WI38 (cell line): ENCODE data around the gene SERPINB1.
"Not testable (repeated sequence)": the region's sequence is repeated elsewhere in the genome, so short reads cannot be mapped to it uniquely, and the experiment has no call there.

Source experiments
- H3K4me3 ChIP-seq: 2 replicates; pipeline ENCODE4 v1.5.1; 2011; ENCODE audit warnings: low read depth, mild to moderate bottlenecking, control low read depth, low read length
- TF ChIP-seq, protein P1 (sequence below): IDR thresholded peaks from 2 replicates; pipeline ENCODE4 v1.5.1; 2012; ENCODE audit warnings: low read depth, mild to moderate bottlenecking, control low read depth, low read length

Gene SERPINB1

DNA sequence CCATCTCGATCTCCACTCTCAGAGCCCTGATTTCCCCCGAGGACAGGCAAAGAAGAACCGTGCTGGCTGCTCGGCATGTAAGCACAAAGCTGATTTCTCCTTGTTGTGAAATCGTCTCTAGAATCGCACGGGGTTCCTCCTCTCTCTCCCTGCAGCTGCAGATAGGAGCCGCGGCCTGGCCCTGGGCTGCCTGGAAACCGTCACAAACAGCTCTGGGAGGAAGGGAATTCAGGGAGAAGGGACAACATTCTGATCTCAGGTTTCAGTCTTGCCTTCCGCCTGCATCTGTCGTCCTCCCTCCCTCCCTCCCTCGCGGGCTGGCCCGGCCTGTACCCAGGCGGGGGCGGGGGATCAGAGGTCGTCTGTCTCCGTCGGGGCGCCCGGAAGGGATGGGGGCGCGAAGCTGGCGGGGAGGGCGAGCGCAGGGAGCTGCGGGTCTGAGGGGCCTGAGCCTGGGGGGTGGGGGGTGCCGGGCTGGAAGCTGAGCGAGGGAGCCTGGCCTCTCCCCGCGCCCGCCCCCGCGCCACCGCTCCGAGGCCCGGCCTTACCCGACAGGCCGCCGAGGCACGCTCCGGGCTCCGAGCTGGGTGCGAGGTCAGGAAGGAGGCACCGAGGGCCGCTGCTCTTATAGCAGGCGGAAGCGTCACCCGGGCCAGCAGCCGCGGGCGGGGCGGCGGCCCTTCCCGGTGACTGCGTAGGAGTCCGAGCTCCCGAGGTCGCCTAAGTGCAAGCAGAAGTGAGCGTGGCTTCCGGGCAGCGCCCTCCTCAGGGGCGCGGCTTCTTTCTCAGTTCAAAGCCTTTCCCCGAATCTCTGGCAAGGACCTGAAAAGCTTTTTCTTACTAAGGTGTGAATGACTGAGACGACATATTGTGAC is at the start of gene SERPINB1:
Gene SERPINB1, minus strand, starts transcription at position 600 of the 875 bp plus-strand sequence. CDS start 1,277 bp downstream, outside the sequence.
- TF ChIP-seq, protein P1, sequence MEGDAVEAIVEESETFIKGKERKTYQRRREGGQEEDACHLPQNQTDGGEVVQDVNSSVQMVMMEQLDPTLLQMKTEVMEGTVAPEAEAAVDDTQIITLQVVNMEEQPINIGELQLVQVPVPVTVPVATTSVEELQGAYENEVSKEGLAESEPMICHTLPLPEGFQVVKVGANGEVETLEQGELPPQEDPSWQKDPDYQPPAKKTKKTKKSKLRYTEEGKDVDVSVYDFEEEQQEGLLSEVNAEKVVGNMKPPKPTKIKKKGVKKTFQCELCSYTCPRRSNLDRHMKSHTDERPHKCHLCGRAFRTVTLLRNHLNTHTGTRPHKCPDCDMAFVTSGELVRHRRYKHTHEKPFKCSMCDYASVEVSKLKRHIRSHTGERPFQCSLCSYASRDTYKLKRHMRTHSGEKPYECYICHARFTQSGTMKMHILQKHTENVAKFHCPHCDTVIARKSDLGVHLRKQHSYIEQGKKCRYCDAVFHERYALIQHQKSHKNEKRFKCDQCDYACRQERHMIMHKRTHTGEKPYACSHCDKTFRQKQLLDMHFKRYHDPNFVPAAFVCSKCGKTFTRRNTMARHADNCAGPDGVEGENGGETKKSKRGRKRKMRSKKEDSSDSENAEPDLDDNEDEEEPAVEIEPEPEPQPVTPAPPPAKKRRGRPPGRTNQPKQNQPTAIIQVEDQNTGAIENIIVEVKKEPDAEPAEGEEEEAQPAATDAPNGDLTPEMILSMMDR: no peak
- H3K4me3 ChIP-seq: peak within 1 kb of the TSS; percentile 63

DNA sequence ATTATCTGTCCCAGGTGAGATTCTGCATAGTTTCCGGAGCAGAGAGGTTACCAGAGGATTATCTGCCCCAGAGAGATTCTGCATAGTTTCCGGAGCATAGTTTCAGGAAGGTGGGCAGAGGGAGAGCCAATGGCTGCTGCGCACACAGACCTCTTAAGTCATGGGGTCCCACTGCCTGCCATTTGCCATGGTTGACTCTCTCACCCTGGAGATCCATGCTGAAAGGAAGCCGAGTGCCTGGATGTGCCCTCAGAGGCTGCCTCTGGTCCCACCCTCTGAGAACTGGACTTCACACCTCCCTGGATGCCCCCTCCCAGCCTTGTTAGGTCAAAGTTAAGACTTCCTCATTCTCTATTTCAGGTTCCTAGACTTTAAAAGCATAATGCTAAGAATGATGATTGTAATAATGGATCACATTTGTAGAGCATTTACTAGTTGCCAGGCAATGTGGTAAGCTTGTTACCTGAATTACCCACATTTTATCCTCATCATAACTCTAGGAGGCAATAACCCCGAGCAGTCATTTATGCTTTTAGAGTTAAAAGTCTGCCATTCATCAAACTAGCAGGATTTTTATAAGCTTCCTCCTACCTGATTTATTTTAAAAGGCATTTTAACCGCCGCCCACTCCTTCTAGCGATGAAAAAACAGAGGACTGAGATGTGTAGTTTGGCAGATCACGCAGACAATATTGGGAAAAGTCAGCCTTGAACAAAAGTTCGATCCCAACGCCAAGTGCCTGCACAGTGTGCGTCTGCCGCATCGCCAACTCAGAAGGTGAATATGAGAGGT is 49.5 kb upstream of the SERPINB1 start:
- no peak overlapping the region for H3K4me3 ChIP-seq

DNA sequence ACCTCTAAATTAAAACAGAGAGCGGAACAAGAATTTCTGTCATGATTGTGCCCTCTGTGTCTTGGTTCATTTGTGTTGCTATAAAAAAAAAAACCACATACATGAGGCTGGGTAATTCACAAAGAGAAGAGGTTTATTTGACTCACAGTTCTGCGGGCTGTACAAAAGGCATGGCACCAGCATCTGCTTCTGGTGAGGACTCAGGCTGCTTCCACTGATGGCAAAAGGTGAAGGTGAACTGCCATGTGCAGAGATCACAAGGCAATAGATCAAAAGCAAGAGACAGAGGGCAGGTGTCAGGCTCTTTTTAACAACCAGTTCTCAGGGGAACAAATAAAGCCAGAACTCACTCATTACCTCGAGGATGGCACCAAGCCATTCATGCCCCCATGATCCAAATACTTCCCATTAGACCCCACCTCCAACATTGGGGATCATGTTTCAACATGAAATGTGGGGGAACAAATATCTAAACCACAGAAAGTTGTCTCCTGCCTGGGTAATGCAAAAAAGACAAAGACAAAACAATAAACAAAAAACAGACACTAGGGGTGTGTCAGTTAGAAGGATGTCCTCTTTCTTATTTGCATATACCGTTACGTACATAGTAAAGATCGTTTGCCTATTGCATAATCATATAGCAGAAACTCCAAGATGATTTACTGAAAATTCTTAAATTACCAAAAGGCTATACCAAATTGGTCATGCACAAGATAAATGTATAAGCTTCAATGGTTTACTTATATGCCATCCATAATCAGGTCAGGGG is 44.5 kb upstream of the SERPINB1 start:
- TF ChIP-seq, protein P1: no peak
- H3K4me3 ChIP-seq: no peak overlapping the region

More for the DNA sequence above, 49.5 kb upstream of the SERPINB1 start:
- TF ChIP-seq, protein P1: no peak

DNA sequence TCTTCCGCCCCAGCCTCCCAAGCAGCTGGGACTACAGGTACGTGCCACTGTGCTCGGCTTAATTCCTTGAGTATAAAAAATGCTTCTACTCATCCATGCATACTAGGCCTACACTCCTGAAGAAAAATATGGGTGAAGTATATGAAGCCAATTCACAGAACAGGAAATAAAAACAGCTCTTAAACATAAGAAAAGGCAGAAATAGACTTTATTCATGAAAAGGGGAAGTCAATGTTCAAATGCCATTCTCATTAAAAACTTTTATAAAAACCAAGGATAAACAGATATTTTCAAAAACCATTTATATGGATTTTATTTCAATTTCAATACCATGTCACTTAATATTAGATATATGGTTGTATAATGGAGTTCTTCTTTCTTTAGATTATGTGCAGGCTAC is 43.1 kb upstream of the SERPINB1 start:
- TF ChIP-seq, protein P1: no peak
- no peak overlapping the region for H3K4me3 ChIP-seq

DNA sequence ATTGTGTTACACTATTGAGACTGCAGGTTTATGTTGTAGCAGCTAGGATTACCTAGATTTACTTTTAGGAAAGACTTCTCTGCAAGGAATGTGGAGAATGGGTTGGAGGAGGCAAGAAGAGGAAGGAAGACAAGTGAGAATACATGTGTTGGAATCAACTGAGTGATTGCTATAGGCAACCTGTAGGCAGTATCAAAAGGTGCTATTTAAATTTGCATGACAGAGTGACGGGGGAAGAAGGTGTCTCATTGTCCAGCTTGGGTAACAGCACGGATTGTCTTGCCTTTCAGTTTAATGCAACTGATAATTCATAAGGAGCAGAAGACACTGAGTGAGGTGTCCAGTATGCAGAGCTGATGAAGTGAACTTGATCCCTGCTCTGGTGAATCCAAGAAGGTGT is 42.0 kb upstream of the SERPINB1 start:
- TF ChIP-seq, protein P1: no peak
- H3K4me3 ChIP-seq: no peak overlapping the region

DNA sequence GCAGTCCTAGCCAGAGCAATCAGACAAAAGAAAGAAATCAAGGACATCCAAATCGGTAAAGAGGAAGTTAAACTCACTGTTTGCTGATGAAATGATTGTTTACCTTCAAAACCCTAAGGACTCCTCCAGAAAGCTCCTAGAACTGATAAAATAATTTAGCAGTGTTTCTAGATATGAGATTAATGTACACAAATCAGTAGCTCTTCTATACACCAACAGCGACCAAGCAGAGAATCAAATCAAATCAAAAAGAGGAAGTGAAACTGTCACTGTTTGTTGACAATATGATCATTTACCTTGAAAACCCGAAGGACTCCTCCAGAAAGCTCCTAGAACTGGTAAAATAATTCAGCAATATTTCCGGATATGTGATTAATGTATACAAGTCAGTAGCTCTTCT is 39.8 kb upstream of the SERPINB1 start:
- TF ChIP-seq, protein P1: no peak
- no peak overlapping the region for H3K4me3 ChIP-seq

DNA sequence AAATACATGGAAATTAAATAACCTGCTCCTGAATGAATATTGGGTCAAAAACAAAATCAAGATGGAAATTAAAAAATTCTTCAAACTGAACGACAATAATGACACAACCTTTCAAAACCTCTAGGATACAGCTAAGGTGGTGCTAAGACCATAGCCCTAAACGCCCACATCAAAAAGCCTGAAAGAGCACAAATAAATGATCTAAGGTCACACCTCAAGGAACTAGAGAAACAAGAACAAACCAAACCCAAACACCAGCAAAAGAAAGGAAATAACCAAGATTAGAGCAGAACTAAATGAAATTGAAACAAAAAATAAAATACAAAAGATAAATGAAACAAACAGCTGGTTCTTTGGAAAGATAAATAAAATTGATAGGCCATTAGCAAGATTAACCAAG is 38.5 kb upstream of the SERPINB1 start:
- not testable (repeated sequence) for H3K4me3 ChIP-seq
